ENCODE data around the gene ERV3-1.
A peak's percentile ranks its signal among the peaks of the same experiment; 100 is the strongest.
"Not testable (repeated sequence)": the region's sequence is repeated elsewhere in the genome, so short reads cannot be mapped to it uniquely, and the experiment has no call there.

ERV3-1 gene

DNA sequence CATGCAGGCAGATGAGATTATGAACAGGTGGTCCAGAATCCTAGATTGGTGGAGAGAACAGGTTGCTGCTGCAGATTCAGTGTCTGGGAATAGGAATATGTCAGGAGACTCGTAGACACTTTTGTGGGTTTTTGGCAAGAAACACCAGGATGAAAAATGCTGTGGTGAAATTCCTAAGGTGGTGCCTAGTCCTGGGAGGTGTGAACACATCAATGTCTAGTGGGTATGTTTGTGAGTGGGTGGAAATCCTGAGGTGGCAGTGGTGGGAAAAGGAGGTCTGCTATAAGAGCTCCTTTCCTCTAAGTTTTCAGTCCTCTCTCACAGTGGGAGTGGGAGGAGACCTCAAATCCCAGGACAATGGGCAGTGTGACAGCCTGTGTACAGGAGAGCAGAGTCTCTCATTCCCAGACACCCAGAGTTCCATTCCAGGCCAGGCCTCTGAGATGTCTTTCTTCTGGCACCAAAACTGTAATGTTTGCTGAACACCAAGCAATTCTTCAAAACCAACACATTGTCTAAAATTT lies 5.1 kb downstream of the ERV3-1 start:
- no peak for DNase-seq (ENCODE audit: low spot score)

DNA sequence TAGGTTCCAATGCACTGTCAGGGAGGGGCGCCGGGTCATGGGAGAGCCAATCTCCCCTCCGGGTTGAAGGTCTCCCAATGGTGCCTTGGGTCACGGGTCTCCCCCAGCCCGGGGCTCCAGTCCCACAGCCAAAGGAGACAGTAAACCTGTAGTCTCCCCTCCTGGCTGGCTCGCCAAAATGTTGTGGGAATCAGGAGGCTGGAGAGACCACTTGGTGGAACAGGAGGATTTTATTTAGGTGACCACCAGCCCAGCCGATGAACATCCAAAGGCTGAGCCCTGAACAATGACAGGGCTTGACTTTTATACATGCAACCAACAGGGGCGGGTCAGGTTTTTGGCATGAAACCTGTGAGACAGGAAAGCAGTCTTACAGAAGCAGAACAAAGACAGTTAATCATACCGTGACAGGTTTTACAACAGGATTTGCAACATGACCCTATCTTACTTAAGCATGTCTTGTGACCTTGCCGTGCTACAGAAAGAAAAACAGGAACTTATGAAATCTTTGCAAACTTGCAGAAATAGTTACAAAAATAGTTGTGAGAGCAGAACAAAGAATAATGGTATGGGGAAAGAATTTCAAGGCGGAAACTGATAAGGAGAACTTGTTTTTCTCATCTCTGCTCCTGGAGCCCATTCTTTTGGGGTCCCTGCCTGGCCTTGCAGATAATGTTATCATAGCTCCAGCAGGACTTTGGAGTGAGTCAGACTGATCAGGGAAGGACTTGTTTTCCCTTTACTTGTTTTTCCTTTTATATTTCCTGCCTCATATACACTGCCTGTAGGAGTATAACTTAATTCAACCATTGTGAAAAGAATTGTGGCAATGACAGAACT lies 7.1 kb downstream of the ERV3-1 start:
- no peak for DNase-seq (ENCODE audit: low spot score)

DNA sequence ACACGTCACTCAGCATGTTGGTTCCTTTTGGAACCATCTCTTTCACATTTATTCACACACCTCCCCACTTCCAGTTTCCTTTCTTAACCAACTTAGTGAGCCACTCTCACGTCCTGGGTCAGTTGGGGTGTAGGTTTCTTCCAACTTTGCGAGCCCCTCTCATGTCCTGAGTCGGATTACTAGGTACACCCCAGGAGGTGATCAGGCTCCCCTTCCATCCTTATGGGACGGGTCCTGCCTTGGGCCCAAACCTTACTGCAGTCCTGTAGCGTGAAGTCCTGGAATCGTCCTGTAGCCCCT lies 7.7 kb downstream of the ERV3-1 start:
- DNase-seq (ENCODE audit: low spot score) = no peak

DNA sequence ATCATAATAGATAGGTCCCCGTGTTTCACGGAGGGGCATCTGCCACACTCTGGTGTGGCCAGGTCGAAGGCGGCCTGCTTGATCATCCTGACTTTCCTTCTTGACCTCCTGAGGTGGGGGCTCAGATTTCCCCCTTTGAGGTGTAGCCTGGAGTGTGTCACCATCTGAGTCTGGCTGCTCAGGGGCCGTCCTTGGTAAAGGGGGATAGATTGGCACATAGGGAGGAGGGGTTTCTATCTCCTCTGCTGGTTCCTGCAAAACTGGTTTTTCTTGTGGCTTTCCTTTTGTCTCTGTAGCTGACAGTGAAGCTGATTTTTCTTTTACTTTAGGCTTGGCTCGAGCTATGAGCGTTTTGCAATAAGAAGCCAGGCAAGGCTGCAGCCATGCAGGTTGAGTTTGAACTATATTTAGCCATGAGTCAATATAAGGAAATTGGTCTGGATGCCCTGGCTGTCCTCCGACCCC lies 8.5 kb downstream of the ERV3-1 start:
- peak; percentile 57 for DNase-seq (ENCODE audit: low spot score)

DNA sequence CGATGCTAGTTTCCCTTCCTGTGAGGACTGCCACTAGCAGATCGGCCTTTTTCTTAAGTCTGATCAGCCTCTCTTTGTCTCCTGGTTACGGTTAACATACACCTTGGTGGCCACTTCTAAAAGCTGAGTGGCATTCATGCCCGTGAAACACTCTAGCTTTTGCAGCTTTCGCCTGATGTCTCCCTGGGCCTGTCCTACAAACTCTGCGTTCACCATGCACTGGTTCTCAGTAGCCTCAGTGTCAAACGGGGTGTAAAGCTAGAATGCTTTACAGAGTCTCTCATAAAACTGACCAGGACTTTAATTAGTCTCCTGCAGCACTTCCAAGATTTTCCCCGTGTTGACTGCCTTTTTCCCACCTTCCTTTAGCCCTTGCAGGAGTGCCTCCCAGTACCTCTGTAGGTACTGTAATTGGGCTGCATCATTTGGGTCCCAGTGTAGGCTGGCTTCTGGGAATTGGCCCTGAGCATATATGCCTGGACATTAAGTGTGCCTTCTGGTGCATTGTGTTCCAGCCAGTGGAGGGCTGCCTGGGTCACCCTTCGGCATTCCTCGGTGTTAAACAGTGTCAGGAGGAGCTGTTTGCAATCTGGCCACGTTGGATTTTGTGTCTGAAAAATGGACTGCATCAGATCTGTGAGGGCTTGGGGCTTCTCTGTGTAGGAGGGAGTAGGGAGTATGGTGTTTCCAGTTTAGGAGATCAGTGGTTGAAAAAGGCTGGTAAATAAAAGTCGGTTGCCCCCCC lies 9.2 kb downstream of the ERV3-1 start:
- DNase-seq (ENCODE audit: low spot score) = no peak

DNA sequence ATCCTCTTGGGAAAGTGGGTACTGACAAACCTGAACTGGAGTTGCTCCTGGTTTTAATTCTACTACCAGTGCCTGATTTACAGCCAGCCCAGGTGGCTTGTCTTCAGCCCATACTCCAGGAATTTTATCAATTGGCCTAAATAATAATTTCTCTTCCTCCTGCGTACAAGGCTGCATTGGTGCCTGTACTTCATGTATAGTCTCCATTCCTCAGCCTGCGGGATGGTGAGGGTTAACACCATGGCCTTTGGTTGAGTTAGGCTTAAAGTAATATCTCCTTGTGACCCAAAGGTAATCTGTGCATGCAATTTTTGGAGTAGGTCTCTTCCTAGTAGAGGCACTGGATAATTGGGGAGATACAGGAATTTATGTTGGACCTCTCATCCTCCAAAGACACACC lies 10.2 kb downstream of the ERV3-1 start:
- DNase-seq (ENCODE audit: low spot score) = no peak

DNA sequence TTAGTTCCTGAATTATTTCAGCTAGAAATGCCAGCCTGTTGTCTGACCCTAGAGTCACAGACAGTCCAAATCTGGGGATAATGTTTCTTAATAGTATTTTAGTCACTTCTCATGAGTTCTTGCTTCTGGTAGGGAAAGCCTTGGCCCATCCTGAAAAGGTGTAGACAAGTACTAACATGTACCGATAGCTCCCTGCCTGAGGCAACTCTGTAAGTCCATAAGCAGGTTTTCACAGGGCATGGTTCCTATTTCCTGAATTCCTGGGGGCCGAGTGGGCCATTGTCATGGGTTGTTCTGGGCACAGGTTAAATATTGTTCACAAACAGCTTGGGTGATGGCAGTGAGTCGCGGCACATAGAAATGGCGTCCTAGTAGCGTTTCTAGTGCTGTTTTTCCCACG lies 12.6 kb downstream of the ERV3-1 start:
- no peak for DNase-seq (ENCODE audit: low spot score)

DNA sequence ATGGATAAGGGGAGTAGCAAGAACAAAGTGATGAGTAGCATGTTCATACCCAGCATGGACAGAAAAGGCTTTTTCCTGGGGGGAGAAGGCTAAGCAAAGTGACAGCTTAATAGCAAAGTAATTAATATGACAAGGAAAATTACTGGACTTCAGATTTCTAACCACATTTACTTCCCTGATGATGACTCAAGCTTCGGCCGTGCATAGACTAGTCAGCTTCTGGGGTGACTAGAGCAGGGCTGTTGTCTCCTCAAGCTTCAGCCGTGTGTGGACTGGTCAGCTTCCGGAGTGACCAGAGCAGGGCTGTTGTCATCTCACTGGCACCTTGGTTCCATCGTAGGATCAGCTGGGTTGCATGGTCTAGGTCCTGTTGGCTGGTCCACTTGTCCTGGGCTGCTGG lies 13.5 kb downstream of the ERV3-1 start:
- DNase-seq (ENCODE audit: low spot score) = no peak

DNA sequence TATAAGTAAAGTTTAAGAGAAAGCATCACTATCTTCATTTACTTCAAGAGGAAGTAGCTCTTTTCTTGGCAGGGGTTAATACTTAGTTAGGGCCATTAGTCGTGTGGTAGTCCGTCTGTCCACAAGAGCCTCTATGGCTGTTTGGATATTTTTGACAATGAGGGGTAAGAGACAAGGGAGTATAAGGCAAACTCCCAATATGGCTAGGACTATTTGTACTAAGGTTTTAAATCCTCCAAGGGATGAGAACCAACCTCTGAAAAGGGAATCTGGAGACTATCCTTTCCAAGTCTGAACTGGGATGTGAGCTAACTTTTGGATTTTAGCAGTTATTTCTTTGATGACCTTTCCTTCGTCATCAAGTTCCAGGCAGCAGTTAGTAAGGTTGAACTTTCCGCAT lies 15.6 kb downstream of the ERV3-1 start, which contains the start of gene ZNF117:
ZNF117 (minus strand) TSS at position 101 of the 400 bp plus-strand sequence.
- no peak for DNase-seq (ENCODE audit: low spot score)

DNA sequence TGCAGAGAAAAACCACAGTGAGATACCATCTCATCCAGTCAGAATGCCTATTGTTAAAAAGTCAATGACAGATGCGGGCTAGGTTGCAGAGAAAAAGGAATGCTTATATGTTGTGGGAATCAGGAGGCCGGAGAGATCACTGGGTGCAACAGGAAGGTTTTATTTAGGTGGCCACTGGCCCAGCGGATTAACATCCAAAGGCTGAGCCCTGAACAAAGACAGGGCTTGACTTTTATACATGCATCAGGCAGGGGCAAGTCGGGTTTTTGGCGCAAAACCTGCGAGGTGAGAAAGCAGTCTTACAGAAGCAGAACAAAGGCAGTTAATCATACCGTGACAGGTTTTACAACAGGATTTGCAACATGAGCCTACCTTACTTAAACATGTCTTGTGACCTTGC lies 16.3 kb downstream of the ERV3-1 start:
- DNase-seq (ENCODE audit: low spot score) = no peak

DNA sequence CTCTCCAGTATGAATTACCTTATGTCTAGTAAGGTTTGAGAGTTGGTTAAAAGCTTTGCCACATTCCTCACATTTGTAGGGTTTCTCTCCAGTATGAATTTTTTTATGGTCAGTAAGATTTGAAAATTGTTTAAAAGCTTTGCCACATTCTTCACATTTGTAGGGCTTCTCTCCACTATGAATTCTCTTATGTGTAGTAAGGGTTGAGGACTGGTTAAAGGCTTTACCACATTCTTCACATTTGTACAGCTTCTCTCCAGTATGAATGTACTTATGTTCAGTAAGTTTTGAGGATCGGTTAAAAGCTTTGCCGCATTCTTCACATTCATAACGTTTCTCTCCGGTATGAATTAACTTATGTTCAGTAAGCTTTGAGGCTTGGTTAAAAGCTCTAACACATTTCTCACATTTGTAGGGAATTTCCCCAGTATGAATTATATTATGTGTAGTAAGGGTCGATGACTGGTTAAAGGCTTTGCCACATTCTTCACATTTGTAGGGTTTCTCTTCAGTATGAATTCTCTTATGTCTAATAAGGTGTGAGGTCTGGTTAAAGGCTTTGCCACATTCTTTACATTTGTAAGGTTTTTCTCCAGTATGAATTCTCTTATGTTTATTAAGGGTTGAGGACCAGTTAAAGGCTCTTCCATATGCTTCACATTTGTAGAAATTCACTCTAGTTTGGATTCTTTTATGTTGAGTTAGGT lies 27.8 kb downstream of the ERV3-1 start:
- DNase-seq (ENCODE audit: low spot score) = no peak

DNA sequence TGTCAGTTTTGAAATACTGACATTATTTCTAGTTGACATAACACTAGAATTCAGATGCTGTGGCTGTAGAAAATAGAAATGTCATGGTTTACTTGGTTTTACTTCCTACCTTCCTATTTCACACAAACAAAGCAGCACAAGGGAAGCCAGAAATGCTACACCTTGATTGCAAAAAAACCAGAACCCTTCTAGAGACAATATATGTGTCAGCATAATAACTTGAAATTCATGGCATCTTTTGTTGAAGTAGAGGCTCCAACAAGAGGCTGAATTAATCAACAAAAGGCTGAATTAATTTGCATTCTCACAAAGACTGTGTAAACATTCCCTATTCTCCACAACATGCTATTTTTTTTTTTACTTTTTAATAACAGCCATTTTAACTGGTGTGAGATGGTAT lies 40.9 kb downstream of the ERV3-1 start:
- no peak for DNase-seq (ENCODE audit: low spot score)

DNA sequence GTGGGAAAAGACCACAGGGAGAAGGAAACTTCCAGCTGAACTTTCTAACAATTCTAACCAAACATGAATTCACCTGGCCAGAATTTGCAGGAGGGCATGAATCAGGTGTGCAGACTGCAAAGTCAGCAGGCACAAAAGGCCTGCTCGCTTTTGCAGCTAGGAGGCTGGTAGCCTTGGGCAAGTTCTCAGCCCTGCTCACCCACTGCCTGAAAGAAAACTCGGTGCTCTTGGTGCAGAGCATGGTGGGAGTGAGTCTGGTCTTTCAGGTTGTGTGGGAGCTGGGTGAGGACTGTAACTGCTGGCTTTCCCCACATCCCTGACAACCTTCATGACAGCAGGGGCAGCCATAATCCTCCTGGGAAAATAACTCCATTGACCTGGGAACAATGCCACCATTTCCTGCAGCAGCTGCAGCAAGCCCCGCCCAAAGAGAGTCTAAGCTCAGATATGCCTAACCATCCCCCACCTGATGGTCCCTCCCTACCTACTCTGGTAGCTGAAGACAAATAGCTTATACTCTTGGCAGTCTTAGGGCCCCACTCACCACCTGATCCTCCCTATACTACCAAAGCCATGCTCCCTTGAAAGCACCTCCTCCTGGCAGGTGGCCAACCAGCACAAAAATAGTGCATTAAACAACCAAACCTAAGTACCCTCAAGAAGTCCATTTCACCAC lies 47.3 kb downstream of the ERV3-1 start:
- peak; percentile 15 for DNase-seq (ENCODE audit: low spot score)

DNA sequence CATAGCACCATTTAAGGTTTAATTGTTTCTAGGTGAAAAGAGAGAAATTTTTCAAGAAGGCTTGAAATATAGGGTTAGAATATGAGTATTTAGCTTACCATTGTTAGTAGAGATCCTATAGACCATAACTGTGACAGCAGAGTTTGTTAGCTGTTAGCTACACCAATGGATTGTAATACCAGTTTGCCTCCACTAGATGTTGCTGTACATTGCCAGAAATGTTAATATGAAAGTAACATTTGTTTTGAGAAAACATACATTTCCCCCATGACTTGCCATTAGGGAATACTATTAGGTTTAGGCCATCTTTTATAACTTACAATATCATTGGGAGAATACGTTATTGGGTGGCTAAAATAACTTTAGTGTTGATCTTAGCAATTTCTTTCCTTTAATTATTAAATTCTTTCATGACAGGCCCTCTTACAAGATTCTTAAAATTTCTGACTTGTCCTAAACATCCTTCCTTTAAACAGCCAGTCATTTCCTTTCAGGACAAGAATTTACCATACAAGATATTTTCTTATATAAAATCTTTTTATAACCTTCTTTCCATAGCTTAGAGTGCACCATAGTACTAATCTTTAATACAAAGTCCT lies 55.1 kb downstream of the ERV3-1 start:
- peak; percentile 34 for DNase-seq (ENCODE audit: low spot score)

DNA sequence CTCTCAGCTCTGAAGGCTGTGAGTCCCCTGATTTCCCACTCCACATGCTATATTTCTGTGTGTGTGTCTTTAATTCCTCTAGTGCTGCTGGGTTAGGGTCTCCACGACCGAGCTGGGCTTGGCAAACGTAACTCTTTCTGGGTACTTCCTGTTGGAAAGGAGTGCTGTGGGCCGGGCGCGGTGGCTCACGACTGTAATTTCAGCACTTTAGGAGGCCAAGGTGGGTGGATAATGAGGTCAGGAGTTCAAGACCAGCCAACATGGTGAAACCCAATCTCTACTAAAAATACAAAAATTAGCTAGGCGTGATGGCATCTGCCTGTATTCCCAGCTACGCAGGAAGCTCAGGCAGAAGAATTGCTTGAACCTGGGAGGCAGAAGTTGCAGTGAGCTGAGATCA lies 55.8 kb downstream of the ERV3-1 start:
- DNase-seq (ENCODE audit: low spot score) = not testable (repeated sequence)

DNA sequence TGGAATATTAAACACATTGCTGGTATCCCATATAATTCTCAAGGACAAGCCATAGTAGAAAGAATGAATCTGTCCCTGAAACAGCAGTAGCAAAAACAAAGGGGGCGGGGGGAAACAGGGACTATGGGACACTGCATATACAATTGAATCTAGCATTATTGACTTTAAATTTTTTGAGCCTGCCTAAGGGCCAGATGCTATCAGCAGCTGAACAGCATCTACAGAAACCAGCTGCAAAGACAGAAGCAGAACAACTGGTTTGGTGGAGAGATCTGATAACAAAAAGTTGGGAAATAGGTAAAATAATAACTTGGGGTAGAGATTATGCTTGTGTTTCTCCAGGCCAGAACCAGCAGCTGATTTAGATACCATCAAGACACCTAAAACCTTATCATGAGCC lies 57.7 kb downstream of the ERV3-1 start:
- not testable (repeated sequence) for DNase-seq (ENCODE audit: low spot score)

DNA sequence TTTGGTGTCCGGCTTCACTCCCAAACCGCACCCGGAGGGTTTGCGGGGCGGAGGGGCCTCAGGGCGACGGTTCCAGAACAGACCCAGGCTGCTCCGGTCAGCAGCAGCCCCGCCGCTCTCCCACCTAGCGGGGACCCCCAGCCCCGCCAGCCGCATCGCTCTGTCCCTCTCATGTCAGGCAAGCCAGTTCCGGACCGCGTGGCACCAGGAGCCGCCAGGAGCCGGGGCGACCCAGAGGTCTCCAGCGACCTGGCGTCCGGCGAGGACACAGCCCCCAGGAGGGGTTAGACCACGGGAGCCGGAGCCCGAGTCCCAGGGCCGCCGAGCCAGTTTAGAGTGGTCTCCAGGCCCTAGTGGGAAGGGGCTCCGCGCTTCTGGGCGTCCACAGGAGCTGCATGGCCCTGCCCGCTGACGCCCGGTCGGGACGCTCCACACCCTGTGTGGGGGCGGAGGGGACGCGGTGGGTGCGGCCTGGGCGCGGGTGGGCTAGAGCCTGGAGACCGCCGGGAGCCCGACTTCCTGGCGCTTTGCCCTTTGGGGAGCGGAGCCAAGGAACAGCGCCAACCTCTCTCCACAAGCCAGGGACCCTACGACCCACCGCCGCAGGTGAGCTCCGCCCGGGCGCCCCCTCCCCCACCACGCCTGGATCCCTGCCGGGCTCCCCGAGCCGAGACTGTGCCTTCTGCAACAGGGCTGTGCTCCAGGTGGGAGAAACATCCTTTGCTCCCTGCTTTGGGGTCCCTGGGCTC lies 59.1 kb downstream of the ERV3-1 start:
- DNase-seq (ENCODE audit: low spot score) = peak; percentile 32

DNA sequence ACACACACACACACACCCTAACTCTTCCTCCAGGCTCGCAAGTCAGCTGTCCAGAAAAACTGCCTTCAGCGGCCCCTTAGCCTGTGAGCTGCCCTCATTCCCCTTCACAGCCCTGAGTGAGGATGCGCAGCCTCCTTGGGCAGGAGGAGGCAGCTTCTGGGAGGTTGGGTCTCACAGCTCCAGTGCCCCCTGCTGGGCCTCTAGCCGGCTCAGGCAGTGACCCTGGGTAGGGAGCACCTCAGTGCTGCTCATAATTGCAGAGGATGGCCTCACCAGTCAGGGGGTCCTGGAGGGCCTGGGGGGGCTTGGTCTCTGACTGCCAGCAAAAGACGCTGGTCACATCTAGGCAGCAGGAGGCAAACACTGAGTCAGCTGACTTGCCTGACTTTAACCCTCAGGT lies 59.7 kb downstream of the ERV3-1 start:
- peak; percentile 51 for DNase-seq (ENCODE audit: low spot score)

DNA sequence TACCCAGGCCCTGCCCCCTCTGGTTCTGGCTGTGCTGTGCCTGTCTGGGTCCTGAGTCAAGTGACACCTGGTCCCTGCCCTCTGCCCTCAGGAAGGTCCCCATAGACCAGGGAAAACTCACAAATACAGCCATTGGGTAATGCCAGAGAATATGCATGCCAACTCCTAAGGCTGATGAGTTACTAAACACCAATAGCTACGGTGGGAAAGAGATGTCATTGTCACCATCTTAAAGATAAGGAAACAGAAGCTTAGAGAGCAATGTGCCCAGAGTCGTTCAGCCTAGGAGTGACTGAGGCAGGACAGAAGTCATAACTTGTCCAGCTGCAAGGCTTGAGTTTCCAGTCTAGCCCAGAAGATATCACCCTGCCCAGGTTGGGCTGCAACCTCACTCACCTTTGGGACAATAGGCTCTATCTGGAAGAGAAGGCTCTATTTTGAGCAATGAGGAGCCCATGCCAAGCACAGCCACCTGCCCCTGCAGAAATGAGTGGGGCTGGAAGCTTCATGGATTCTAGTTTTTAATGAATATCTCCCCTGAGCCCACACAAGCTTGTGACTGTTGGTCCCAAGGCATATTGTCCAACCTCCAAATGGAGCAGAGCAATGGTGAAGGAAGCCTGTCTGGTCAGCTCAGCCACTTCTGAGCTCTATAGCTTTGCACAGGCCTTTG lies 60.8 kb downstream of the ERV3-1 start:
- DNase-seq (ENCODE audit: low spot score) = no peak

Measured in iPS-NIHi11 (cell line).